CD4-positive, alpha-beta T cell treated with Interleukin-1 beta for 1 hour (primary cell): ENCODE measurements around the gene NDOR1.

Source experiments
- DNase-seq, 2 donors: peaks; one replicate each; pipeline ENCODE4 v3.0.0-alpha.2; 2020 to 2022

Gene NDOR1

DNA sequence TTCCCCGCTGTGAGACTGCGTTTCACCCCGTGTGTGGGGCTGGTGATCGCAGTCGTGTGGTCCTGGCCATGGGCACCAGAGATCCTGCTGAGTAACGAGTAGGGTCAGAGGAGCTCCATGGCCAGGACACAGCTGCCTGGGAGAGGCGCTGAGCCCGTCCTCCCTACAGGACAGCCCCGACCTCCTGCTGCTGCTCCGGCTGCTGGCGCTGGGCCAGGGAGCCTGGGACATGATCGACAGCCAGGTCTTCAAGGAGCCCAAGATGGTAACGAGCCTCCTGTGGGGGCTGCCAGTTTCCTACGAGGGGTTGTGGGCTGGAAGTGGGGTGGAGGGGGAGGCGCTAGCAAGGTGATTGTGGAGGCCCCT is 60.6 kb downstream of the NDOR1 start:
- DNase-seq: no peak
